H9 (cell line): ENCODE measurements around the gene SRP54. TPM values are rescaled to one million over a fixed set of nuclear protein-coding genes. Genes with fewer than 3 reads are reported as not detected.

Experiments used
- DNase-seq: peaks from one replicate; pipeline ENCODE4 v3.0.0-alpha.2; 2017
- H2AFZ ChIP-seq: one replicate; pipeline ENCODE4 v1.6.1; 2013; ENCODE audit warnings: mild to moderate bottlenecking, low read length, control low read depth, moderate library complexity
- H2AK5ac ChIP-seq: 2 replicates; pipeline ENCODE4 v1.6.1; 2013; ENCODE audit warnings: low read length, control low read depth, mixed read lengths; ENCODE audit not compliant: insufficient read length
- H2BK120ac ChIP-seq: one replicate; pipeline ENCODE4 v1.6.1; 2013; ENCODE audit warnings: low read depth, mild to moderate bottlenecking, low read length, control low read depth, inconsistent platforms; ENCODE audit not compliant: poor library complexity, severe bottlenecking
- H2BK12ac ChIP-seq: 2 replicates; pipeline ENCODE4 v1.6.1; 2013; ENCODE audit warnings: low read length, control low read depth, mixed read lengths, low read depth; ENCODE audit not compliant: insufficient read length
- H2BK15ac ChIP-seq: 2 replicates; pipeline ENCODE4 v1.6.1; 2013; ENCODE audit warnings: low read depth, low read length, control low read depth
- H2BK20ac ChIP-seq: one replicate; pipeline ENCODE4 v1.6.1; 2013; ENCODE audit warnings: low read depth, mild to moderate bottlenecking, low read length, control low read depth, inconsistent platforms; ENCODE audit not compliant: poor library complexity, severe bottlenecking
- H2BK5ac ChIP-seq: 2 replicates; pipeline ENCODE4 v1.6.1; 2013; ENCODE audit warnings: low read length, control low read depth, mixed read lengths; ENCODE audit not compliant: insufficient read length
- H3K14ac ChIP-seq: 2 replicates; pipeline ENCODE4 v1.6.1; 2013; ENCODE audit warnings: low read length, control low read depth; ENCODE audit not compliant: insufficient read depth
- H3K18ac ChIP-seq: 2 replicates; pipeline ENCODE4 v1.6.1; 2013; ENCODE audit warnings: low read depth, mild to moderate bottlenecking, mixed read lengths, low read length, control low read depth; ENCODE audit not compliant: insufficient read length
- H3K23ac ChIP-seq: 2 replicates; pipeline ENCODE4 v1.6.1; 2013; ENCODE audit warnings: low read length, control low read depth, mixed read lengths, low read depth; ENCODE audit not compliant: insufficient read length
- H3K23me2 ChIP-seq: 2 replicates; pipeline ENCODE4 v1.6.1; 2013; ENCODE audit warnings: low read depth, mild to moderate bottlenecking, mixed read lengths, low read length, control low read depth; ENCODE audit not compliant: insufficient read length, poor library complexity, severe bottlenecking
- H3K27ac ChIP-seq: 2 replicates; pipeline ENCODE4 v1.5.1; 2013; ENCODE audit warnings: low read length, control low read depth, mixed read lengths, low read depth; ENCODE audit not compliant: insufficient read length
- H3K27me3 ChIP-seq: 2 replicates; pipeline ENCODE4 v1.6.1; 2013; ENCODE audit warnings: low read length, control low read depth, inconsistent platforms; ENCODE audit not compliant: insufficient read depth
- H3K4ac ChIP-seq: 2 replicates; pipeline ENCODE4 v1.6.1; 2013; ENCODE audit warnings: low read depth, mild to moderate bottlenecking, control low read depth, inconsistent platforms, low read length, moderate library complexity
- H3K4me1 ChIP-seq: 2 replicates; pipeline ENCODE4 v1.6.1; 2013; ENCODE audit warnings: low read length, control low read depth, inconsistent platforms; ENCODE audit not compliant: insufficient read depth
- H3K4me2 ChIP-seq: 2 replicates; pipeline ENCODE4 v1.6.1; 2013; ENCODE audit warnings: low read length, control low read depth, mixed read lengths; ENCODE audit not compliant: insufficient read length, insufficient read depth
- H3K56ac ChIP-seq: 2 replicates; pipeline ENCODE4 v1.6.1; 2013; ENCODE audit warnings: low read depth, mild to moderate bottlenecking, mixed read lengths, low read length, control low read depth; ENCODE audit not compliant: insufficient read length
- H3K79me1 ChIP-seq: 2 replicates; pipeline ENCODE4 v1.6.1; 2013; ENCODE audit warnings: low read depth, mild to moderate bottlenecking, moderate library complexity, low read length, control low read depth, inconsistent platforms; ENCODE audit not compliant: insufficient read depth, poor library complexity, severe bottlenecking
- H3K79me2 ChIP-seq: 2 replicates; pipeline ENCODE4 v1.6.1; 2013; ENCODE audit warnings: low read length, control low read depth, inconsistent platforms; ENCODE audit not compliant: insufficient read depth
- H3K9ac ChIP-seq: 2 replicates; pipeline ENCODE4 v1.6.1; 2013; ENCODE audit warnings: low read length, control low read depth, mixed read lengths; ENCODE audit not compliant: insufficient read length; ENCODE audit errors: extremely low read depth
- H3K9me3 ChIP-seq: one replicate; pipeline ENCODE4 v1.6.1; 2013; ENCODE audit warnings: low read depth, low read length, inconsistent platforms; ENCODE audit not compliant: control insufficient read depth
- H3T11ph ChIP-seq: one replicate; pipeline ENCODE4 v1.6.1; 2013; ENCODE audit warnings: mild to moderate bottlenecking, low read length, control low read depth, inconsistent platforms
- H4K20me1 ChIP-seq: one replicate; pipeline ENCODE4 v1.6.1; 2013; ENCODE audit not compliant: control insufficient read depth, insufficient read length, insufficient read depth
- H4K5ac ChIP-seq: 2 replicates; pipeline ENCODE4 v1.6.1; 2013; ENCODE audit warnings: low read depth, mild to moderate bottlenecking, mixed read lengths, low read length, control low read depth; ENCODE audit not compliant: insufficient read length
- H4K8ac ChIP-seq: replicated peaks from 2 replicates; pipeline ENCODE4 v1.6.1; 2013; ENCODE audit warnings: low read length, control low read depth, mixed read lengths, low read depth; ENCODE audit not compliant: insufficient read length
- H4K91ac ChIP-seq: 2 replicates; pipeline ENCODE4 v1.6.1; 2013; ENCODE audit warnings: low read depth, mild to moderate bottlenecking, moderate library complexity, mixed read lengths, low read length, control low read depth; ENCODE audit not compliant: insufficient read length
- H3K27ac Mint-ChIP-seq, 3 experiments: 2 replicates in 2 of 3; 3 replicates in 1 of 3; pipeline ENCODE4 v1.8.0; 2020 to 2021; ENCODE audit warnings: mixed read lengths in 3 of 3, mild to moderate bottlenecking in 1 of 3, moderate library complexity in 1 of 3
- H3K27me3 Mint-ChIP-seq: 2 replicates; pipeline ENCODE4 v1.8.0; 2021; ENCODE audit warnings: low read depth, mild to moderate bottlenecking, moderate library complexity, mixed read lengths
- H3K36me3 Mint-ChIP-seq, 3 experiments: 2 replicates in 2 of 3; 3 replicates in 1 of 3; pipeline ENCODE4 v1.8.0; 2020 to 2021; ENCODE audit warnings: low read depth in 3 of 3, mixed read lengths in 3 of 3; ENCODE audit not compliant: insufficient read depth in 1 of 3
- H3K4me1 Mint-ChIP-seq, 2 experiments: 2 replicates each; pipeline ENCODE4 v1.8.0; 2020; ENCODE audit warnings: mixed read lengths in 2 of 2
- H3K4me3 Mint-ChIP-seq, 2 experiments: 2 replicates in 1 of 2; 3 replicates in 1 of 2; pipeline ENCODE4 v1.8.0; 2020 to 2021; ENCODE audit warnings: mild to moderate bottlenecking in 2 of 2, mixed read lengths in 2 of 2, moderate library complexity in 1 of 2
- H3K9me3 Mint-ChIP-seq, 2 experiments: 2 replicates in 1 of 2; 3 replicates in 1 of 2; pipeline ENCODE4 v1.8.0; 2020; ENCODE audit warnings: mild to moderate bottlenecking in 2 of 2, mixed read lengths in 2 of 2, moderate library complexity in 1 of 2
- CTCF ChIP-seq: fragments of 200-600 bp; sonication (generic); conservative IDR thresholded peaks from 3 replicates; pipeline ENCODE4 v1.8.0; 2021; ENCODE audit warnings: antibody characterized with exemption, mild to moderate bottlenecking
- WGBS: extraction: QIAGEN DNeasy Blood & Tissue Kit; methylation state at CpG from one replicate; pipeline ENCODE4 v1.1.7; 2013; ENCODE audit warnings: missing lambda C conversion rate, low lambda C conversion rate, mixed read lengths; ENCODE audit not compliant: insufficient read length; ENCODE audit errors: extremely low coverage; 5-methylcytosine and 5-hydroxymethylcytosine counted together
- total RNA-seq: library from RNA; stranded (reverse); gene quantifications from 2 replicates; pipeline ENCODE4 v1.2.1, GENCODE V29; 2021

SRP54 gene
- total RNA-seq, 1 experiment from 2014 or later: 57.7 TPM

- H3K36me3 Mint-ChIP-seq: peaks cover 0 to 29% (median 19%) of the 10 kb centered on the region in 3 experiments; a peak in 5 of 7 replicates
- no peak overlapping the region for H3K27ac Mint-ChIP-seq
- no peaks in the 10 kb centered on the region for H3K4me1 ChIP-seq
- no peaks in the 10 kb centered on the region for H3K9me3 Mint-ChIP-seq
- no peak for DNase-seq
- no peak overlapping the region for H3K18ac ChIP-seq
- no peak overlapping the region for H2AK5ac ChIP-seq
- no peaks in the 10 kb centered on the region for H3K79me1 ChIP-seq
- H3K9me3 ChIP-seq: no peaks in the 10 kb centered on the region
- H2AFZ ChIP-seq: no peak overlapping the region
- H2BK20ac ChIP-seq: no peak overlapping the region
- no peak for TF ChIP-seq CTCF
- H3T11ph ChIP-seq: no peak overlapping the region
- H4K20me1 ChIP-seq: no peaks in the 10 kb centered on the region
- no peak overlapping the region for H3K56ac ChIP-seq
- no peak overlapping the region for H2BK120ac ChIP-seq
- WGBS: no CpG with 5 or more reads among the region's 1 CpG
- H3K4me1 Mint-ChIP-seq: no peaks in the 10 kb centered on the region
- H3K23ac ChIP-seq: no peak overlapping the region
- no peak overlapping the region for H3K27ac ChIP-seq
- H2BK5ac ChIP-seq: no peak overlapping the region
- no peak overlapping the region for H3K14ac ChIP-seq
- H2BK15ac ChIP-seq: no peak overlapping the region
- no peaks in the 10 kb centered on the region for H3K79me2 ChIP-seq
- H3K9ac ChIP-seq: no peak overlapping the region
- no peak overlapping the region for H3K4me2 ChIP-seq
- H4K91ac ChIP-seq: no peak overlapping the region
- H3K4me3 Mint-ChIP-seq: no peak overlapping the region
- H4K8ac ChIP-seq: no peak overlapping the region
- H3K23me2 ChIP-seq: no peaks in the 10 kb centered on the region
- H4K5ac ChIP-seq: no peak overlapping the region
- H3K27me3 ChIP-seq: no peaks in the 10 kb centered on the region
- H3K4ac ChIP-seq: no peak overlapping the region
- no peak overlapping the region for H2BK12ac ChIP-seq
- H3K27me3 Mint-ChIP-seq: no peaks in the 10 kb centered on the region
Measured at GRCh38 chr14:35004839-35005238, 22.0 kb downstream of the SRP54 start.
